NB4 (cell line): Measurements from ENCODE around the gene TMEM150A.

ENCODE experiments used
- POLR2A ChIP-seq: IDR thresholded peaks from 2 replicates; pipeline ENCODE4 v1.6.1; 2011; ENCODE audit warnings: mild to moderate bottlenecking; ENCODE audit not compliant: insufficient read length; ENCODE audit errors: extremely low read depth
- TF ChIP-seq, protein P1 (sequence below): IDR thresholded peaks from one replicate; pipeline ENCODE4 v1.5.1; 2012; ENCODE audit warnings: low read depth, low read length
- TF ChIP-seq, protein P2 (sequence below): IDR thresholded peaks from 2 replicates; pipeline ENCODE4 v1.6.1; 2011; ENCODE audit warnings: low read depth, low read length

DNA sequence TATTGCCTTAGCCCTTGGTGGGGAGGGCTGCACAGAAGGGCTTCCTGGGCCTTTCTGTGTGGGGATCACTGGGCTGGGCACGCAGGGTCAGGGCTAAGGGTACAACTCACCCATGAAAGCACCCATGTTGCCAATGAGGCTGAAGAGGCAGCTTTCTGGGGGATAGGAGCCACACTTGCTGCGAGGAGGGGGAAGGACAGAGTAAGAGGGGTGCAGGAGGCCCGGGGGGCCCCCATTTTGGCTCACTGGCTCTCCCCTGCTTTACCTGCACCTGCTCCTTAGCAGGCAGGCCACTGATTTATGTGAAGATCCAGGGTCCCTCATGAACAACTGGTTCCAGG, 2.3 kb downstream of the TMEM150A start:
- TF ChIP-seq, protein P1, sequence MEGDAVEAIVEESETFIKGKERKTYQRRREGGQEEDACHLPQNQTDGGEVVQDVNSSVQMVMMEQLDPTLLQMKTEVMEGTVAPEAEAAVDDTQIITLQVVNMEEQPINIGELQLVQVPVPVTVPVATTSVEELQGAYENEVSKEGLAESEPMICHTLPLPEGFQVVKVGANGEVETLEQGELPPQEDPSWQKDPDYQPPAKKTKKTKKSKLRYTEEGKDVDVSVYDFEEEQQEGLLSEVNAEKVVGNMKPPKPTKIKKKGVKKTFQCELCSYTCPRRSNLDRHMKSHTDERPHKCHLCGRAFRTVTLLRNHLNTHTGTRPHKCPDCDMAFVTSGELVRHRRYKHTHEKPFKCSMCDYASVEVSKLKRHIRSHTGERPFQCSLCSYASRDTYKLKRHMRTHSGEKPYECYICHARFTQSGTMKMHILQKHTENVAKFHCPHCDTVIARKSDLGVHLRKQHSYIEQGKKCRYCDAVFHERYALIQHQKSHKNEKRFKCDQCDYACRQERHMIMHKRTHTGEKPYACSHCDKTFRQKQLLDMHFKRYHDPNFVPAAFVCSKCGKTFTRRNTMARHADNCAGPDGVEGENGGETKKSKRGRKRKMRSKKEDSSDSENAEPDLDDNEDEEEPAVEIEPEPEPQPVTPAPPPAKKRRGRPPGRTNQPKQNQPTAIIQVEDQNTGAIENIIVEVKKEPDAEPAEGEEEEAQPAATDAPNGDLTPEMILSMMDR, result no peak
- no peak for TF ChIP-seq POLR2A
- TF ChIP-seq, protein P2, sequence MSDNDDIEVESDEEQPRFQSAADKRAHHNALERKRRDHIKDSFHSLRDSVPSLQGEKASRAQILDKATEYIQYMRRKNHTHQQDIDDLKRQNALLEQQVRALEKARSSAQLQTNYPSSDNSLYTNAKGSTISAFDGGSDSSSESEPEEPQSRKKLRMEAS, result no peak
